TTC549 (cell line): ENCODE measurements around the gene ATP8B3.

ENCODE experiments used
- FAIRE-seq: peaks from 2 replicates; lab custom pipeline; 2012; peaks lifted over from hg19 to GRCh38; lab: Jason Lieb, UNC

The ATP8B3 gene

DNA sequence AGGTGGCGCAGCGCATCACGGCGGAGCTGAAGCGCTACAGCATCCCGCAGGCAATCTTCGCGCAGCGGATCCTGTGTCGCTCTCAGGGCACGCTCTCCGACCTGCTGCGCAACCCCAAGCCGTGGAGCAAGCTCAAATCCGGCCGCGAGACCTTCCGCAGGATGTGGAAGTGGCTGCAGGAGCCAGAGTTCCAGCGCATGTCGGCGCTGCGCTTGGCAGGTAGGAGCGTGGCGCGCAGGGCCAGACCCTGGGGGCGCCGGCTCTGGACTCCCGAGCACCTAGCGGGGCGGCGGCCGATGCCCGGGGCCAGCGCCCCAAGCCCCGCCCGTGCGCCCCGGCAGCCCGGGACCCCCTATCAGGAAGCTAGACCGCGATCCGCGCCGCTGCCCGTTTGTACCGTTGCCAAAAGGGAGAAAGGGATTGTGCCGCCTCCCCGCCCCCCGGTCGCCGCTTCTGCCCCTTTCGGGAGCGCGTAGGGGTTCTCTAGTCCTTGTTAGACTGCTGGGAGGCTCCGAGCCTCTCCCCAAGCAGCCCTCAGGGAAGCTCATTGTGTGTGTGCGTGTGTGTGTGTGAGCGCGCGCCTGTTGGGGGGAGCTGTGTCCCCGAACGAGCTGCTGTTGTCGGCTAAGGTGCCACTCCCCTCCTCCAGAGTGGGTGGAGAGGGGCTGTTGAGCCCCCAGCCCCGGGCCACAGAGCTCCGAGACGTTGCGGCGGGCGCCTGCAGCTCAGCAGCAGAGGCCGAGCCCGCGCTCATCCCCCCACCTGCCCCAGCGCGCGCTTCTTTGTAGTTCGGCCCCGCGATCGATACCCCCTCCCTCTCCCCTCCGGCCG is 57.2 kb downstream of the ATP8B3 start:
- no peak for FAIRE-seq

- FAIRE-seq = no peak
Observed at GRCh38 chr19:1754018-1754635, 57.9 kb downstream of the ATP8B3 start.

GRCh38 chr19:1752757-1753728 is 59.0 kb downstream of the ATP8B3 start, which contains the start of gene ONECUT3:
ONECUT3 (plus strand) TSS chr19:1753506; CDS start chr19:1753663, 157 bp downstream.
- FAIRE-seq = no peak

- FAIRE-seq = no peak
Observed at GRCh38 chr19:1752009-1752756, 59.9 kb downstream of the ATP8B3 start.

GRCh38 chr19:1751367-1752008 is 60.6 kb downstream of the ATP8B3 start:
- FAIRE-seq = no peak

DNA sequence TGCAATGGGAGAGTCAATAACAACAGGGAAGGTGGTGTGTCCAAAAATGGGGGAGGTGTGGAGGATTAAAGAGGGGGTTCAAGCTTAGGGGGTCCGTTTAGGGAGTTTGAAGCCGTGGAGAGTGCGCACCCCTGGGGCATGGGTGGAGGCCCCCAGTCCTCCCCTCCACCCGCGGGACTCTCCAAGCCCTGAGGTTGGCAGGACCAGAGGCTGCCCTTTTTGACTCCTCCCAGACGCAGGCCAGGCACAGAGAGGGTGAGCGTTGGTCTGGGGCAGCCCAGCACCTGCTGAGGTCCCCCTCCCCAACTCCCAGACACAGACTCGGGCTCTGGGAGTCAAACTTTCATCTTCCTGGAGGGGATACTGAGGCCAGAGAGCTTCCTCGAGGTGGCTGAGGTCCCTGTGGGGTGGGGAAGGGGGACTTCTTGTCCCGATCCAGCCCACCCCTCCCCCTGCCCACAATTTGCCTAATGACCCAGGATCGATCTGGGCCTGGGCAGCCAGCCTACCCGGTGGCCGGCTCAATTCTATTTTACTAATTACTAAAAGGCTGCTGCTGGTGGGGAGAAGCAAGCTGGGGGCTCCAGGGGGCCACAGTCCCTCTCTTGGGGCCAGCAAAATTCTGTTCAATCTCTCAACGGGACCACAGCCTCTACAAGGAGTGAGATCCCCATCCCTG is 61.6 kb downstream of the ATP8B3 start:
- no peak for FAIRE-seq

DNA sequence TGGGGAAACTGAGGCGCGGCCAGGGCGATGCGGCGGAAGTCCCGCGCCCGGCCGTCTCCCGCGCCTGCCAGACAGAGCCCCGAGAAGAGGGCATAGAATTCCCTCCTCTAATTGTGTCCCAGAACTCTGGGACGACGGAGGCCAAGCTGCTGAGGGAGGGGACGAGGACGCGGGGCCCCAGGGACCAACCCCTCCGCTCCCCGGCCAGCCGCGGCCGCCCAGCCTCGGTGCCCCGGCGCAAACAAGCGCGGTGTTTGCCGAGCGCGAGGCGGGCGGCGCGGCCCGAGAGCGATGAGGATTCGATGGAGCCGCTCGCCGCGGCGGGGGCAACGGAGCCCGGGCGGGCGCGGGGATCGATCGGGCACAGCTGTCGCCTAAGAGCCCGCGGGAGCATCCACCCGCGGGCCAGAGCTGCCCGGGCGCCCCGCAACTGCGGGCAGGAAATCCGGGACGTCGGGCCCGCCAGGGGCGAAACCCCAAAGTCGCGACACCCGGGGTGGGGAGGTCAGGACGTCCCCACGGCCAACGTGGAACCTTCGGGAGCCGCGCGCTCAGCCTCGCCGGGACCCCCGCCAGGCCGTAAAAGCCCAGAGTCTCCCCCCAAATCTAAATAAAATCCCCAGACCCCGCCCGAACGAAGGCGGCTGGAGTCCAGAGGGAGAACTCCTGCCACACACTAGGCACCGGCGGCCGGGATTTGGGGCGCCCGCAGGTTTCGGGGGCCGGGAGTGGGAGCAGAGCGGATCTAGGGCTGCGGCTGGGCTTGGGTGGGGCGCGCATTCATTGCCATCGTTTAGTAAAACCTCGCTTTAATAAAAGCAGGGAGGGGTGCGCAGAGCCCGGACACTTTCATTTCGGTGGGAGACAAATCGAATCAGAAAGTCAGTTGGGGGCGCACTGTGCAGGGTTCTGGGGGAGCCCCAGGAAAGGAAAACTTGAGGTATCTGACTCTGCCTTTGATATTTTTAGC is 62.4 kb downstream of the ATP8B3 start:
- no peak for FAIRE-seq

DNA sequence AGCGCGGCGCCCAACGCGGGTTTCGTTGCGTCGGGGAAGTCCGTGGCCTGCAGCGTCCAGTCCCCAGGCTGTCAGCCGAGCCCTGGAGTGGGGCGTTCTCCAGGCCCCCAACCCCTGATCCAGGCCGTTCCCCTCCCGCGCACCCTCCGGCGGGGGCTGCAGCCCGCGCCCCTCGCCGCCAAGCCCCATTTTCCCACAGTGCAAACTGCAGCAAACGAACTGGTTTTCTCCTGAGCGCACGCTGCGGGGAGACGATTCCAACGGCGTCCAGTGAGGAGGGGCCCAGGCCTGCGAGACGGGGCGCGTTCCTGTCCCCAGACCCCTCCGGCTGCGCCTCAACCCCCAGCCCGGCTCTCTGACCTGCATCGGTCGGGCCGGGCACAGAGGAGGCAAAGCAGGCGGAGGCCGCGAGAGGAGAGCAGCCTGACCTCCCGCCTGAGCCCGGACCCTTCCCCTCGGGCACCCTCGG is 63.2 kb downstream of the ATP8B3 start:
- no peak for FAIRE-seq

- FAIRE-seq = no peak
Observed at GRCh38 chr19:1748115-1748872, 63.8 kb downstream of the ATP8B3 start.

GRCh38 chr19:1747285-1748114 is 64.6 kb downstream of the ATP8B3 start:
- FAIRE-seq = peak; percentile 37

- no peak for FAIRE-seq
Observed at GRCh38 chr19:1746401-1747284, 65.4 kb downstream of the ATP8B3 start.

DNA sequence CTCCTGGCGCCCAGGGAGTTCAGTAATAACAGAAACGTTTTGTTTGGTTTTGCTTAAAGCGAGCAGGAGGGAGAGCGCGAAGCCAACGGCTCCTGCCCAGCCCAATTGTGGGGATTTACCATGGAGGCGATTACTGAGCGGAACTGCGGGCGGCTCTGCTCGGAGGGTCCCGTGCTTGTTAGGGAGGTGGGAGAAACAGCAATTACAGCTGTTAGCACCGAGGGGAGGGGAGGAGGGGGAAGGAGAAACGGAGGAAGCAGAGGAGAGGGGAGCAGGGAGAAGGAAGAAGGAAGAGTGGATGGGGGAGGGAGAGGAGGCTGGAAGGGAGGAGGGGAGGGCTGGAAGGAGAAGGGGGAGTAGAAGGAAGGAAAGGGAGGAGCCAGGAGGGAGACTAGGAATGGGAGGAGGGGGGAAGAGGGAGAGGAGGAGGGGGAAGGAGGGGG is 66.5 kb downstream of the ATP8B3 start:
- no peak for FAIRE-seq

DNA sequence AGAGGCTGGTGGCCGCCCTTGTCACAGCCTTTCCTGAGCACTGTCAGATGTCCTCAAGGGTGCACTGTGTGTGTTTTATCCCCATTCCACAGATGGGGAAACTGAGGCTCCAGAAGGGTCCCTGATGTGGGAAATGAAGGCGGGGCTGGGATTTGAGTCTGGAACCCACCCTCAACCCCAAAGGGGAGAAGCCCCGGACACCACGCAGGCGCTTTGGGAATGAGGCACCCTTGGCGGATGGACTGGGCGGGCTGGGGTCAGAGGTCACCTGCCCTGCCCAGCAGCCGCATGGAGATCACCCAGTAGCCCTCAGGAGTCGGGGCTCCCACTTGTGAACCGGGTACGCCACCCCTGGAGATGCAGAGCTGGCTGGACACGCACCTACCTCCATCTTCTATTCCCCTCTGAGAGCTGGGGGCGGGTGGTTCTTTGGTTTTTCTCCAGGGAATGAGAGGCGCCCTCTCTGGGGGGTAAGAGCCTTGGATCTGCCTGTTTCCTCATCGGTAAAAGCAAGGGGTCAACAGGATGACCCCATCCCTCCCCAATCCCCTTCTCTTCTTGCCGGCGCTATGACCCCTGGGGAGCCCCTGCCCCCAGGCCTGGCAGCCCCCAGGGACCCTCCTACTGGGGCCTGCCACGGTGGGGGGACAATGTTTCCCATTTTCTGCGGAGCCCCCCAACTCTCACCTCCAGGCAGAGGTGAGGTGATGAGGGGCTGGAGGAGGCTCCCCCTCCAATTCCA is 67.1 kb downstream of the ATP8B3 start:
- FAIRE-seq = no peak

DNA sequence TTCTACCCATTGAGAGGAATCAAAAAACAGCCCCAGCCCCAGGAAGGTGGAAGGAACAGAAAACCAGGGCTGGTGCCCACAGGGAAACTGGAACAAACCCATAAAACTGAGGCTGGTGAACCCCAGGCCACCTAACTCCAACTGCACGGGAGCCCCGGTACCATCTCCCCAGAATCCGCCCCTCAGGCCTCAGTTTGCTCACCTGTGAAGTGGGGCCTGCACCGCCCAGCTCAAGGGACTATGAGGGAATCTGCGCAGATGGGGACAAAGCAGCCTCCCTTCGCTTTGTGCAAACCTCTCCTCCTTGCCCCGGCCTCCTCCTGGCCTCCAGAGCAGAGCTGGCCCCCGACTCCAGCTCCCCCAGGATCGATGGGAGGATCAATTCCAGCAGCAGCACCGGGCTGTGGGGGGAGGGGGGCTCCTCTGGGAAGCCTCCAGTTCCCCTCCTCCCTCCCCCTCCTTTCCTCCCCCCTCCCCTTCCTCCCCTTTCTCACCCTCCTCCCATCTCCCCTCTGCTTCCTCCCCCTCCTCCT is 67.9 kb downstream of the ATP8B3 start:
- FAIRE-seq = no peak

- no peak for FAIRE-seq
Observed at GRCh38 chr19:1742989-1743696, 68.9 kb downstream of the ATP8B3 start.
